MM.1S (cell line): ENCODE results near the gene UBN1.
"Not testable (repeated sequence)": the region's sequence is repeated elsewhere in the genome, so short reads cannot be mapped to it uniquely, and the experiment has no call there.

ENCODE experiments used
- EZH2 ChIP-seq: fragments of 300-600 bp; sonication (generic); optimal IDR thresholded peaks from 2 replicates; pipeline ENCODE3; 2017; ENCODE audit warnings: low read depth, mild to moderate bottlenecking, antibody characterized with exemption, low read length, mixed read lengths
- EZH2phosphoT487 ChIP-seq: fragments of 300-600 bp; sonication (generic); IDR thresholded peaks from 2 replicates; pipeline ENCODE4 v1.6.1; 2018; ENCODE audit warnings: antibody characterized with exemption, low read length
- TF ChIP-seq, protein P1 (sequence below): fragments of 300-600 bp; sonication (generic); IDR thresholded peaks from 2 replicates; pipeline ENCODE4 v1.5.1; 2016; ENCODE audit warnings: antibody characterized with exemption, low read length, mixed read lengths

DNA sequence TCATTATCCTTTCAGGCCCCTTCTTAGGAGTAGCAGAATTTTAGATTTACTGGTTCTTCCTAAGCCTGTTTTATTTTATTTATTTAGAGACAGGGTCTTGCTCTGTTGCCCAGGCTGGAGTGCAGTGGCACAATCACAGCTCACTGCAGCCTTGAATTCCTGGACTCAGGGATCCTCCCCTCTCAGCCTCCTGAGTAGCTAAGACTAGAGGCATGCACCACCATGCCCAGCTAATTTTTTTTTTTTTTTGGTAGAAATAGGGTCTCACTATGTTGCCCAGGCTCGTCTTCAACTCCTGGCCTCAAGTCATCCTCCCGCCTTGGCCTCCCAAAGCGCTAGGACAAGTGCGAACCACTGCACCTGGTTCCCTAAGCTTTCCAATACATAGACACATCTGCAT lies 82.3 kb downstream of the UBN1 start:
- TF ChIP-seq, protein P1, sequence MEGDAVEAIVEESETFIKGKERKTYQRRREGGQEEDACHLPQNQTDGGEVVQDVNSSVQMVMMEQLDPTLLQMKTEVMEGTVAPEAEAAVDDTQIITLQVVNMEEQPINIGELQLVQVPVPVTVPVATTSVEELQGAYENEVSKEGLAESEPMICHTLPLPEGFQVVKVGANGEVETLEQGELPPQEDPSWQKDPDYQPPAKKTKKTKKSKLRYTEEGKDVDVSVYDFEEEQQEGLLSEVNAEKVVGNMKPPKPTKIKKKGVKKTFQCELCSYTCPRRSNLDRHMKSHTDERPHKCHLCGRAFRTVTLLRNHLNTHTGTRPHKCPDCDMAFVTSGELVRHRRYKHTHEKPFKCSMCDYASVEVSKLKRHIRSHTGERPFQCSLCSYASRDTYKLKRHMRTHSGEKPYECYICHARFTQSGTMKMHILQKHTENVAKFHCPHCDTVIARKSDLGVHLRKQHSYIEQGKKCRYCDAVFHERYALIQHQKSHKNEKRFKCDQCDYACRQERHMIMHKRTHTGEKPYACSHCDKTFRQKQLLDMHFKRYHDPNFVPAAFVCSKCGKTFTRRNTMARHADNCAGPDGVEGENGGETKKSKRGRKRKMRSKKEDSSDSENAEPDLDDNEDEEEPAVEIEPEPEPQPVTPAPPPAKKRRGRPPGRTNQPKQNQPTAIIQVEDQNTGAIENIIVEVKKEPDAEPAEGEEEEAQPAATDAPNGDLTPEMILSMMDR, result not testable (repeated sequence)
- TF ChIP-seq EZH2phosphoT487, EZH2: not testable (repeated sequence)
